ENCODE measurements around the gene CCDC152.

The CCDC152 gene

GRCh38 chr5:42759456-42759855, 2.8 kb downstream of the CCDC152 start:
- CTCF ChIA-PET = no interaction called here
- H3K9me3 Mint-ChIP-seq = no peaks in the 10 kb centered on the region
- no peak overlapping the region for H3K4me3 Mint-ChIP-seq
- no peak for DNase-seq
- peaks cover 15% of the 10 kb centered on the region for H3K4me1 Mint-ChIP-seq
- H3K36me3 Mint-ChIP-seq = no peaks in the 10 kb centered on the region
- no peak overlapping the region for H3K27ac Mint-ChIP-seq
- peaks cover 12% of the 10 kb centered on the region for H3K27me3 Mint-ChIP-seq

- CTCF ChIA-PET = interaction anchor here (0.9 kb wide), 1 partner anchor 15 kb away, joined by 3 read pairs; no protein-coding TSS in a partner anchor
- H3K27me3 Mint-ChIP-seq = peaks cover 12% of the 10 kb centered on the region
- DNase-seq = no peak
- no peak overlapping the region for H3K27ac Mint-ChIP-seq
- H3K9me3 Mint-ChIP-seq = no peaks in the 10 kb centered on the region
- H3K4me3 Mint-ChIP-seq = no peak overlapping the region
- peaks cover 15% of the 10 kb centered on the region for H3K4me1 Mint-ChIP-seq
- no peaks in the 10 kb centered on the region for H3K36me3 Mint-ChIP-seq
Measured at GRCh38 chr5:42760426-42760825, 3.8 kb downstream of the CCDC152 start.

GRCh38 chr5:42761791-42762190, 5.2 kb downstream of the CCDC152 start:
- peaks cover 8% of the 10 kb centered on the region for H3K27me3 Mint-ChIP-seq
- no peak overlapping the region for H3K4me3 Mint-ChIP-seq
- peaks cover 12% of the 10 kb centered on the region for H3K4me1 Mint-ChIP-seq
- no peaks in the 10 kb centered on the region for H3K9me3 Mint-ChIP-seq
- DNase-seq = no peak
- H3K36me3 Mint-ChIP-seq = no peaks in the 10 kb centered on the region
- H3K27ac Mint-ChIP-seq = no peak overlapping the region
- CTCF ChIA-PET = no interaction called here

GRCh38 chr5:42767491-42768105, 11.0 kb downstream of the CCDC152 start:
- Mint-ChIP-seq H3K27ac (no peak overlapping the region), H3K9me3 (no peaks in the 10 kb centered on the region), H3K27me3 (peaks cover under 1% of the 10 kb centered on the region), H3K4me3 (no peak overlapping the region), H3K36me3 (no peaks in the 10 kb centered on the region), H3K4me1 (no peaks in the 10 kb centered on the region)
- DNase-seq = no peak
- CTCF ChIA-PET = interaction anchor here (0.6 to 1.8 kb wide), 10 partner anchors 20 to 911 kb away, joined by 3 to 10 read pairs (median 4); partner anchors contain the start of gene GHR

- Mint-ChIP-seq H3K27ac (no peak overlapping the region), H3K36me3 (no peaks in the 10 kb centered on the region)
- CTCF ChIA-PET = interaction anchor here (0.8 to 1.8 kb wide), 8 partner anchors 21 to 911 kb away, joined by 3 to 10 read pairs (median 4); partner anchors contain the start of gene GHR
Measured at GRCh38 chr5:42768106-42768504, 11.5 kb downstream of the CCDC152 start.

GRCh38 chr5:42770003-42770402, 13.4 kb downstream of the CCDC152 start:
- H3K4me3 Mint-ChIP-seq = no peak overlapping the region
- peaks cover 3% of the 10 kb centered on the region for H3K27me3 Mint-ChIP-seq
- CTCF ChIA-PET = no interaction called here
- no peaks in the 10 kb centered on the region for H3K9me3 Mint-ChIP-seq
- no peak overlapping the region for H3K27ac Mint-ChIP-seq
- H3K36me3 Mint-ChIP-seq = no peaks in the 10 kb centered on the region
- H3K4me1 Mint-ChIP-seq = no peaks in the 10 kb centered on the region
- DNase-seq = no peak

More at GRCh38 chr5:42768106-42768504, 11.5 kb downstream of the CCDC152 start:
- H3K27me3 Mint-ChIP-seq = peaks cover 3% of the 10 kb centered on the region
- no peak for DNase-seq
- H3K9me3 Mint-ChIP-seq = no peaks in the 10 kb centered on the region
- no peak overlapping the region for H3K4me3 Mint-ChIP-seq
- no peaks in the 10 kb centered on the region for H3K4me1 Mint-ChIP-seq

GRCh38 chr5:42772265-42772993, 15.8 kb downstream of the CCDC152 start:
- peaks cover 3% of the 10 kb centered on the region for H3K27me3 Mint-ChIP-seq
- no peaks in the 10 kb centered on the region for H3K36me3 Mint-ChIP-seq
- no peak for DNase-seq
- no peaks in the 10 kb centered on the region for H3K9me3 Mint-ChIP-seq
- no peak overlapping the region for H3K4me3 Mint-ChIP-seq
- H3K4me1 Mint-ChIP-seq = no peaks in the 10 kb centered on the region
- no peak overlapping the region for H3K27ac Mint-ChIP-seq
- CTCF ChIA-PET = interaction anchor here (1.3 kb wide), 1 partner anchor 117 kb away, joined by 3 read pairs; no protein-coding TSS in a partner anchor

GRCh38 chr5:42779083-42779482, 22.5 kb downstream of the CCDC152 start:
- Mint-ChIP-seq H3K4me3 (no peak overlapping the region), H3K4me1 (peaks cover 13% of the 10 kb centered on the region), H3K27ac (no peak overlapping the region), H3K27me3 (no peaks in the 10 kb centered on the region), H3K9me3 (no peaks in the 10 kb centered on the region), H3K36me3 (no peaks in the 10 kb centered on the region)
- no peak for DNase-seq
- CTCF ChIA-PET = no interaction called here

GRCh38 chr5:42781584-42781983, 25.0 kb downstream of the CCDC152 start:
- CTCF ChIA-PET = no interaction called here
- peaks cover 6% of the 10 kb centered on the region for H3K9me3 Mint-ChIP-seq
- no peak for DNase-seq
- H3K36me3 Mint-ChIP-seq = peaks cover 4% of the 10 kb centered on the region
- H3K4me3 Mint-ChIP-seq = no peak overlapping the region
- no peaks in the 10 kb centered on the region for H3K27me3 Mint-ChIP-seq
- H3K4me1 Mint-ChIP-seq = peaks cover 13% of the 10 kb centered on the region
- no peak overlapping the region for H3K27ac Mint-ChIP-seq

GRCh38 chr5:42784132-42784531, 27.5 kb downstream of the CCDC152 start:
- no peaks in the 10 kb centered on the region for H3K4me1 Mint-ChIP-seq
- H3K27ac Mint-ChIP-seq = no peak overlapping the region
- DNase-seq = no peak
- peaks cover 6% of the 10 kb centered on the region for H3K36me3 Mint-ChIP-seq
- peaks cover 16% of the 10 kb centered on the region for H3K9me3 Mint-ChIP-seq
- H3K27me3 Mint-ChIP-seq = peaks cover 2% of the 10 kb centered on the region
- CTCF ChIA-PET = no interaction called here
- H3K4me3 Mint-ChIP-seq = no peak overlapping the region

GRCh38 chr5:42785756-42786155, 29.1 kb downstream of the CCDC152 start:
- Mint-ChIP-seq H3K4me1 (no peaks in the 10 kb centered on the region), H3K27me3 (peaks cover 4% of the 10 kb centered on the region), H3K27ac (no peak overlapping the region), H3K9me3 (peaks cover 17% of the 10 kb centered on the region), H3K36me3 (peaks cover 6% of the 10 kb centered on the region), H3K4me3 (no peak overlapping the region)
- DNase-seq = no peak
- CTCF ChIA-PET = no interaction called here

- peaks cover 4% of the 10 kb centered on the region for H3K27me3 Mint-ChIP-seq
- peaks cover 17% of the 10 kb centered on the region for H3K9me3 Mint-ChIP-seq
- H3K27ac Mint-ChIP-seq = no peak overlapping the region
- H3K36me3 Mint-ChIP-seq = peaks cover 6% of the 10 kb centered on the region
- CTCF ChIA-PET = no interaction called here
- DNase-seq = no peak
- no peaks in the 10 kb centered on the region for H3K4me1 Mint-ChIP-seq
- H3K4me3 Mint-ChIP-seq = no peak overlapping the region
Measured at GRCh38 chr5:42787073-42787472, 30.5 kb downstream of the CCDC152 start.

GRCh38 chr5:42787845-42788244, 31.2 kb downstream of the CCDC152 start:
- DNase-seq = no peak
- Mint-ChIP-seq H3K4me3 (no peak overlapping the region), H3K9me3 (peaks cover 17% of the 10 kb centered on the region), H3K27me3 (peaks cover 4% of the 10 kb centered on the region), H3K27ac (no peak overlapping the region), H3K36me3 (peaks cover 6% of the 10 kb centered on the region), H3K4me1 (no peaks in the 10 kb centered on the region)
- CTCF ChIA-PET = no interaction called here

- Mint-ChIP-seq H3K27ac (no peak overlapping the region), H3K4me3 (no peak overlapping the region), H3K27me3 (peaks cover 4% of the 10 kb centered on the region), H3K4me1 (no peaks in the 10 kb centered on the region), H3K36me3 (peaks cover 2% of the 10 kb centered on the region), H3K9me3 (peaks cover 14% of the 10 kb centered on the region)
- CTCF ChIA-PET = no interaction called here
- no peak for DNase-seq
Measured at GRCh38 chr5:42791151-42791550, 34.5 kb downstream of the CCDC152 start.

Measured in activated naive CD4-positive, alpha-beta T cell treated with anti-CD3 and anti-CD28 coated beads, Interleukin-2, amount 10 ng/mL, durations not matched to agents 7 days and 5 days (primary cell).